GM12878 (cell line): ENCODE data around the gene SHANK1. TPM values are rescaled to one million over a fixed set of nuclear protein-coding genes. Genes with fewer than 3 reads are reported as not detected.

Experiments
- ATAC-seq: fragments of 200-7000 bp; cut with Tn5 transposase; 3 replicates; pipeline ENCODE4 v1.9.1; 2020; ENCODE audit warnings: mild to moderate bottlenecking, moderate library complexity
- BruUV-seq: library from RNA; stranded (reverse); fragments of 400-500 nt; replicated peaks from 2 replicates; lab custom pipeline; 2021; lab: Mats Ljungman, UMichigan
- CTCF ChIA-PET: fragments of 300-600 bp; sonication (Branson Sonifier 250); formaldehyde crosslinking; extraction: SDS; loops from one replicate; lab custom pipeline; 2021; ENCODE audit warnings: inconsistent platforms; lab: Yijun Ruan, JAX
- POLR2A ChIA-PET: fragments of 350-600 bp; formaldehyde crosslinking; extraction: SDS; loops from one replicate; lab custom pipeline; 2021; ENCODE audit warnings: inconsistent platforms; lab: Charles Lee
- RAD21 ChIA-PET: fragments of 300-600 bp; sonication (Branson Sonifier 250); formaldehyde crosslinking; loops from one replicate; lab custom pipeline; 2023; ENCODE audit warnings: antibody characterized with exemption; ENCODE audit not compliant: unreplicated experiment; lab: Charles Lee
- SMC1A ChIA-PET: fragments of 300-600 bp; sonication (Branson Sonifier 250); formaldehyde crosslinking; loops from one replicate; lab custom pipeline; 2023; ENCODE audit not compliant: unreplicated experiment, uncharacterized antibody; lab: Charles Lee
- DNase-seq: peaks from one replicate; pipeline ENCODE4 v3.0.0-alpha.2; 2011; ENCODE audit warnings: low read depth, low spot score
- FAIRE-seq: peaks from 3 replicates; lab custom pipeline; 2011; peaks lifted over from hg19 to GRCh38; lab: Jason Lieb, UNC
- H2AFZ ChIP-seq: 2 replicates; pipeline ENCODE4 v1.6.0; 2011; ENCODE audit warnings: low read depth, low read length, control low read depth; ENCODE audit not compliant: control insufficient read depth
- H3K27ac ChIP-seq: 2 replicates; pipeline ENCODE4 v1.5.1; 2011; ENCODE audit warnings: control low read depth; ENCODE audit not compliant: control insufficient read depth, insufficient read depth
- H3K27me3 ChIP-seq, 2 experiments: replicated peaks in 1 of 2; 2 replicates each; pipeline versions ENCODE4 v1.6.0 to v1.6.1; 2011; ENCODE audit warnings: low read length in 1 of 2; ENCODE audit not compliant: control insufficient read depth in 2 of 2, insufficient read depth in 2 of 2
- H3K36me3 ChIP-seq, 2 experiments: 2 replicates each; pipeline ENCODE4 v1.5.1; 2011; ENCODE audit warnings: low read length in 1 of 2; ENCODE audit not compliant: control insufficient read depth in 2 of 2, insufficient read depth in 2 of 2
- H3K4me1 ChIP-seq: 2 replicates; pipeline ENCODE4 v1.6.1; 2011; ENCODE audit warnings: mild to moderate bottlenecking, low read length, moderate library complexity, mixed read lengths; ENCODE audit not compliant: control insufficient read depth, insufficient read depth
- H3K4me2 ChIP-seq: 2 replicates; pipeline ENCODE4 v1.6.0; 2011; ENCODE audit warnings: control low read depth; ENCODE audit not compliant: control insufficient read depth, insufficient read depth
- H3K4me3 ChIP-seq: fragments of 200-600 bp; sonication (generic); 2 replicates; pipeline ENCODE4 v1.5.1; 2016
- H3K79me2 ChIP-seq: 2 replicates; pipeline ENCODE4 v1.6.0; 2011; ENCODE audit warnings: low read length; ENCODE audit not compliant: control insufficient read depth, insufficient read depth
- H3K9ac ChIP-seq: 2 replicates; pipeline ENCODE4 v1.8.0; 2011; ENCODE audit warnings: low read length, control low read depth, mixed read lengths; ENCODE audit not compliant: control insufficient read depth, insufficient read depth
- H3K9me3 ChIP-seq: replicated peaks from 3 replicates; pipeline ENCODE4 v1.5.1; 2011; ENCODE audit warnings: mild to moderate bottlenecking, low read length; ENCODE audit not compliant: control insufficient read depth, insufficient read depth
- H4K20me1 ChIP-seq: 2 replicates; pipeline ENCODE4 v1.6.0; 2011; ENCODE audit not compliant: control insufficient read depth, insufficient read depth
- BACH1 ChIP-seq: fragments of 450-650 bp; IDR thresholded peaks from 2 replicates; pipeline ENCODE4 v1.6.1; 2017; ENCODE audit warnings: mild to moderate bottlenecking, borderline replicate concordance
- CEBPB ChIP-seq, 2 experiments: fragments of 150-350 bp in 1 of 2; IDR thresholded peaks; 2 replicates each; pipeline ENCODE4 v1.6.1; 2012 to 2014; ENCODE audit warnings: low read depth in 2 of 2, low read length in 2 of 2, borderline replicate concordance in 1 of 2, inconsistent platforms in 1 of 2
- FOS ChIP-seq: IDR thresholded peaks from 3 replicates; pipeline ENCODE4 v1.6.1; 2011; ENCODE audit warnings: borderline replicate concordance; ENCODE audit not compliant: insufficient read length; ENCODE audit errors: extremely low read depth
- FOXK2 ChIP-seq: fragments of 450-650 bp; IDR thresholded peaks from 2 replicates; pipeline ENCODE4 v1.6.1; 2017; ENCODE audit warnings: mild to moderate bottlenecking, moderate library complexity
- HDAC2 ChIP-seq: fragments of 200-600 bp; sonication (generic); IDR thresholded peaks from 2 replicates; pipeline ENCODE4 v1.6.1; 2017
- KDM1A ChIP-seq: fragments of 200-600 bp; sonication (generic); IDR thresholded peaks from 2 replicates; pipeline ENCODE4 v1.6.1; 2016; ENCODE audit warnings: borderline replicate concordance
- MYB ChIP-seq: fragments of 150-350 bp; IDR thresholded peaks from 2 replicates; pipeline ENCODE4 v1.6.1; 2014; ENCODE audit warnings: mild to moderate bottlenecking, low read depth, low read length, borderline replicate concordance
- NFYB ChIP-seq: IDR thresholded peaks from 2 replicates; pipeline ENCODE4 v1.6.1; 2011; ENCODE audit warnings: low read depth, mild to moderate bottlenecking, low read length, improper control_type of control experiment, moderate library complexity; ENCODE audit not compliant: insufficient read depth
- PAX5 ChIP-seq: IDR thresholded peaks from 2 replicates; pipeline ENCODE4 v1.6.1; 2011; ENCODE audit warnings: low read depth, low read length, borderline replicate concordance
- RAD21 ChIP-seq: IDR thresholded peaks from 2 replicates; pipeline ENCODE4 v1.6.1; 2011; ENCODE audit warnings: mild to moderate bottlenecking, low read depth, low read length, moderate library complexity; ENCODE audit not compliant: insufficient read depth
- RAD51 ChIP-seq: fragments of 450-650 bp; IDR thresholded peaks from 2 replicates; pipeline ENCODE4 v1.6.1; 2016; ENCODE audit warnings: moderate library complexity, mild to moderate bottlenecking, inconsistent platforms
- RB1 ChIP-seq: fragments of 450-650 bp; formaldehyde crosslinking; IDR thresholded peaks from 2 replicates; pipeline ENCODE4 v1.6.1; 2017; ENCODE audit warnings: mild to moderate bottlenecking, borderline replicate concordance
- RBBP5 ChIP-seq: fragments of 200-600 bp; sonication (generic); conservative IDR thresholded peaks from 2 replicates; pipeline ENCODE4 v1.6.1; 2016
- RCOR1 ChIP-seq: conservative IDR thresholded peaks from 2 replicates; pipeline ENCODE4 v1.6.1; 2012; ENCODE audit warnings: low read depth, low read length, improper control_type of control experiment
- RFX5 ChIP-seq: IDR thresholded peaks from 2 replicates; pipeline ENCODE4 v1.6.1; 2011; ENCODE audit warnings: low read depth, low read length, improper control_type of control experiment
- SIX5 ChIP-seq: IDR thresholded peaks from 2 replicates; pipeline ENCODE4 v1.6.1; 2011; ENCODE audit warnings: mild to moderate bottlenecking, low read depth, low read length, moderate library complexity; ENCODE audit not compliant: severe bottlenecking
- USF2 ChIP-seq: IDR thresholded peaks from 2 replicates; pipeline ENCODE4 v1.6.1; 2011; ENCODE audit warnings: low read depth, low read length, improper control_type of control experiment, borderline replicate concordance
- WGBS: methylation state at CpG from one replicate; pipeline ENCODE4 v1.1.6; 2016; ENCODE audit warnings: low lambda C conversion rate; ENCODE audit not compliant: insufficient replicate concordance, insufficient coverage; ENCODE audit errors: missing lambda C conversion rate; 5-methylcytosine and 5-hydroxymethylcytosine counted together
- in situ Hi-C: fragments of 300-500 bp; cut with MboI; formaldehyde crosslinking; loops from 9 replicates; pipeline ENCODE4 v1.14.3; 2018; ENCODE audit warnings: mixed read lengths
- intact Hi-C: fragments of 100-400 bp; cut with micrococcal nuclease; formaldehyde crosslinking; loops from one replicate; pipeline ENCODE4 v1.14.2; 2022; ENCODE audit not compliant: unreplicated experiment
- polyA plus RNA-seq, 11 experiments: library from polyadenylated mRNA; depleted of rRNA in 4 of 11; unstranded in 6 of 11; stranded (reverse) in 5 of 11; fragments of >200 nt; fragmentation: Nextera tagmentation in 4 of 11; fragmentation: Illumina TruSeq in 1 of 11; extraction: Ambion mirVana in 4 of 11; extraction: Trizol in 1 of 11; gene quantifications; 1 replicate in 1 of 11; 2 replicates in 10 of 11; pipeline versions ENCODE4 v1.2.1 to v1.2.3, GENCODE V29; 2011 to 2016; ENCODE audit warnings: inconsistent platforms in 2 of 11, missing spikeins in 2 of 11, low read depth in 1 of 11
- total RNA-seq, 4 experiments: library from RNA; depleted of rRNA in 3 of 4; stranded (reverse); fragments of >200 nt in 3 of 4; fragmentation: Illumina TruSeq in 1 of 4; extraction: Trizol in 1 of 4; gene quantifications; 2 replicates each; pipeline versions ENCODE4 v1.2.1 to v1.2.3, GENCODE V29; 2013 to 2021
- TF ChIP-seq, protein P1 (sequence below): IDR thresholded peaks from 2 replicates; pipeline ENCODE4 v1.6.1; 2012; ENCODE audit warnings: mild to moderate bottlenecking, low read depth, low read length

SHANK1 gene
- total and polyA plus RNA-seq, 10 of the 15 experiments (the other 5 are each of a cell fraction or from before 2014, with no cell fraction given) = not detected

GRCh38 chr19:50723735-50724521, 4.3 kb upstream of the SHANK1 start:
- H3K27ac ChIP-seq = no peak overlapping the region

DNA sequence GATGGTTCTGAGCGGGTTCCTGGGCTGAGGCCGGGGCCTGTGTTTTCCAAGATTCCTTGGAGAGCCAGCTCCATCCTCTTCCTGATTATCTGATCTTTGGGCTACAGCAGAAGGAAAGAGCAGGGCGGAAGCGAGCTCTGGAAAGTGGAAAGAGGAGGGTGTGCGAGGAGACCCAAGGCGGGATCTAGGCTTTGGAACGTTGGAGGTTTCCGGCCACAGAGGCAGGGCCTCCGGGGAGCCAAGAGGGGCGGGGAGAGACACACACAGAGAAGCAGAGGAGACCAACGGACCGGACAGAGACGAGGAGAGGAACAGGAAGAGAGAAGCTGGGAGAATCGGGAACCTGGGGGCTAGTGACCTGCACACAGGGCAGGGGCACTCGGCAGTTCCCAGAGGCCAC, 3.5 kb upstream of the SHANK1 start, which contains the start of gene CLEC11A:
CLEC11A (plus strand) TSS at position 296 of the 400 bp plus-strand sequence. CDS start 162 bp downstream, outside the sequence.
- POLR2A ChIA-PET = no interaction called here
- FAIRE-seq = no peak
- DNase-seq = no peak
- Histone ChIP-seq H2AFZ (no peak within 1 kb of the TSS), H3K9ac (no peak within 1 kb of the TSS), H3K4me3 (no peak within 1 kb of the TSS), H3K4me1 (no peaks in the 10 kb centered on the region), H3K27me3 (peaks cover 5% of the 10 kb centered on the region in 2 experiments; a peak in 3 of 4 replicates), H3K27ac (no peak within 1 kb of the TSS), H3K9me3 (peaks cover 1% of the 10 kb centered on the region; the same call in 2 of the 3 replicates), H3K36me3 (no peaks in the 10 kb centered on the region), H4K20me1 (no peaks in the 10 kb centered on the region), H3K4me2 (no peak within 1 kb of the TSS), H3K79me2 (no peaks in the 10 kb centered on the region)
- SMC1A ChIA-PET = no interaction called here
- CTCF ChIA-PET = no interaction called here
- RAD21 ChIA-PET = no interaction called here
- in situ Hi-C loops = no loop called here
- no peak for ATAC-seq
- 34% methylated on average over 15 of the region's 15 CpGs for WGBS
- BruUV-seq = no TSS peak
- intact Hi-C loops = no loop called here
- TF ChIP-seq RB1 (no peak), FOXK2 (no peak), PAX5 (no peak), RAD21 (no peak), MYB (no peak), RFX5 (no peak), USF2 (no peak), BACH1 (no peak)
- TF ChIP-seq, protein P1, sequence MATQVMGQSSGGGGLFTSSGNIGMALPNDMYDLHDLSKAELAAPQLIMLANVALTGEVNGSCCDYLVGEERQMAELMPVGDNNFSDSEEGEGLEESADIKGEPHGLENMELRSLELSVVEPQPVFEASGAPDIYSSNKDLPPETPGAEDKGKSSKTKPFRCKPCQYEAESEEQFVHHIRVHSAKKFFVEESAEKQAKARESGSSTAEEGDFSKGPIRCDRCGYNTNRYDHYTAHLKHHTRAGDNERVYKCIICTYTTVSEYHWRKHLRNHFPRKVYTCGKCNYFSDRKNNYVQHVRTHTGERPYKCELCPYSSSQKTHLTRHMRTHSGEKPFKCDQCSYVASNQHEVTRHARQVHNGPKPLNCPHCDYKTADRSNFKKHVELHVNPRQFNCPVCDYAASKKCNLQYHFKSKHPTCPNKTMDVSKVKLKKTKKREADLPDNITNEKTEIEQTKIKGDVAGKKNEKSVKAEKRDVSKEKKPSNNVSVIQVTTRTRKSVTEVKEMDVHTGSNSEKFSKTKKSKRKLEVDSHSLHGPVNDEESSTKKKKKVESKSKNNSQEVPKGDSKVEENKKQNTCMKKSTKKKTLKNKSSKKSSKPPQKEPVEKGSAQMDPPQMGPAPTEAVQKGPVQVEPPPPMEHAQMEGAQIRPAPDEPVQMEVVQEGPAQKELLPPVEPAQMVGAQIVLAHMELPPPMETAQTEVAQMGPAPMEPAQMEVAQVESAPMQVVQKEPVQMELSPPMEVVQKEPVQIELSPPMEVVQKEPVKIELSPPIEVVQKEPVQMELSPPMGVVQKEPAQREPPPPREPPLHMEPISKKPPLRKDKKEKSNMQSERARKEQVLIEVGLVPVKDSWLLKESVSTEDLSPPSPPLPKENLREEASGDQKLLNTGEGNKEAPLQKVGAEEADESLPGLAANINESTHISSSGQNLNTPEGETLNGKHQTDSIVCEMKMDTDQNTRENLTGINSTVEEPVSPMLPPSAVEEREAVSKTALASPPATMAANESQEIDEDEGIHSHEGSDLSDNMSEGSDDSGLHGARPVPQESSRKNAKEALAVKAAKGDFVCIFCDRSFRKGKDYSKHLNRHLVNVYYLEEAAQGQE = no peak

More at GRCh38 chr19:50723735-50724521, 4.3 kb upstream of the SHANK1 start:
- no peak for DNase-seq
- H4K20me1 ChIP-seq = no peaks in the 10 kb centered on the region
- SMC1A ChIA-PET = interaction anchor here (1.2 kb wide), 1 partner anchor 198 kb away, joined by 3 read pairs; no protein-coding TSS in a partner anchor
- H3K4me3 ChIP-seq = no peak overlapping the region
- CTCF ChIA-PET = interaction anchor here (1.6 kb wide), 1 partner anchor 198 kb away, joined by 5 read pairs; no protein-coding TSS in a partner anchor
- RAD21 ChIA-PET = no interaction called here
- H2AFZ ChIP-seq = no peak overlapping the region
- no peak overlapping the region for H3K9ac ChIP-seq
- no peaks in the 10 kb centered on the region for H3K4me1 ChIP-seq
- no peak overlapping the region for H3K4me2 ChIP-seq
- H3K79me2 ChIP-seq = no peaks in the 10 kb centered on the region
- no peak for FAIRE-seq
- intact Hi-C loops (no loop called here), in situ Hi-C loops (no loop called here)
- no peak for TF ChIP-seq NFYB
- TF ChIP-seq RAD51 = no peak
- TF ChIP-seq RBBP5 = no peak
- no peak for TF ChIP-seq HDAC2
- no peak for TF ChIP-seq SIX5
- no peak for TF ChIP-seq KDM1A
- TF ChIP-seq CEBPB (IDR thresholded peaks at IDR 0.05; ENCODE audit: borderline replicate concordance in 1 of 2, low read depth in 2 of 2, low read length in 2 of 2) = no peak
- TF ChIP-seq FOS = no peak
- no peak for TF ChIP-seq RCOR1
- H3K27me3 ChIP-seq = peaks cover 5% of the 10 kb centered on the region in 2 experiments; a peak in 3 of 4 replicates
- ATAC-seq = no peak
- no TSS peak for BruUV-seq
- H3K9me3 ChIP-seq = peaks cover 1% of the 10 kb centered on the region; the same call in 2 of the 3 replicates
- 10% methylated on average over 29 of the region's 31 CpGs for WGBS
- POLR2A ChIA-PET = no interaction called here
- H3K36me3 ChIP-seq = no peaks in the 10 kb centered on the region
